Measurements from ENCODE around the gene BCAR3.

BCAR3 gene

GRCh38 chr1:93614541-93614940 lies 67.1 kb downstream of the BCAR3 start:
- no peak for DNase-seq

GRCh38 chr1:93613898-93614297 lies 67.7 kb downstream of the BCAR3 start:
- DNase-seq = no peak

- DNase-seq = no peak
These were observed 69.1 kb downstream of the BCAR3 start for GRCh38 chr1:93612510-93612909.

- DNase-seq = no peak
These were observed 70.0 kb downstream of the BCAR3 start for GRCh38 chr1:93611668-93612067.

- DNase-seq = no peak
These were observed 72.1 kb downstream of the BCAR3 start for GRCh38 chr1:93609536-93609935.

GRCh38 chr1:93608187-93609109 lies 73.2 kb downstream of the BCAR3 start:
- no peak for DNase-seq

DNA sequence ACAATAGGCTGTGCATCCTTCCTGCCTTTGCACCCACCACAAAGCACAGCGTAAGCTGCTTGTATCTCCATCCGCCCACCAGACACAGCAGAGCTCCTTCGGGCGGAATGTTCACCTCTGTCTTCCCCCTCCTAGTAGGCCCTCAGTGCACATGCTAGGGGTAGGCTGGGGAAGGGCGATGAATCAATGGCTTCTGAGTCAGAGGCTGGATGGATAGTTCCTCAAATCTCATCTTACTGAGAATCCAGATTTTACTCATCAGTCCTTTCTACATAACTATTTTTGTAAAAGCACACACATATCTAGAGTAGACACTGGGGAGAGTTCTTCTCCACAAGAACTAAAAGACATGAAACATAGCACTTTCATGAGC lies 73.8 kb downstream of the BCAR3 start:
- DNase-seq = no peak

- no peak for DNase-seq
These were observed 75.7 kb downstream of the BCAR3 start for GRCh38 chr1:93605812-93606512.

DNA sequence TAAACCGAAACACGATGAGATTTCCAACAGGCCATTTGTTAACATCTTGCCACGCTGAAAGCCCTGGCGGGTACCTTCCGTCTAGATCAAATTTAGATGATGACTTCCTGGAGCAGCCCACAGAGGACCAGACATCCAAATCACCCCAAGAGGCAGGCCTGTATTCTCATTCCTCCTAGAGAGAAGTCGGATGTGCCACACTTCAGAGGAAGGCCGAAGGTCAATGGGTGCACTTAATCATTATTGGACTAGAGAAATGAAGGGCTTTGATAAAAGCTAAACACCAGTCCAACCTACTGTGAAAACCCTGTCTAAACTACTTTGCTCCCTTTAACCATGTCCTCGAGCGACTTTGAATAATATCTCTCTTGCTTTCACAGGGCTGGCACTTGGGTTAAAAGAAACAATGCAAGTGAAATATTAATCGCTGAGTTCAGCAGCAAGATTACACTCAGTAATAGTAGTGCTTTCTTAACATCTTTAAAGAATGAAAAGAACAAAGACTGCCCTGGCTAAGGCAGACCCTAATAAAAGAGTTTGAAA lies 76.5 kb downstream of the BCAR3 start:
- DNase-seq = no peak

GRCh38 chr1:93604411-93604810 lies 77.2 kb downstream of the BCAR3 start:
- DNase-seq = no peak

DNA sequence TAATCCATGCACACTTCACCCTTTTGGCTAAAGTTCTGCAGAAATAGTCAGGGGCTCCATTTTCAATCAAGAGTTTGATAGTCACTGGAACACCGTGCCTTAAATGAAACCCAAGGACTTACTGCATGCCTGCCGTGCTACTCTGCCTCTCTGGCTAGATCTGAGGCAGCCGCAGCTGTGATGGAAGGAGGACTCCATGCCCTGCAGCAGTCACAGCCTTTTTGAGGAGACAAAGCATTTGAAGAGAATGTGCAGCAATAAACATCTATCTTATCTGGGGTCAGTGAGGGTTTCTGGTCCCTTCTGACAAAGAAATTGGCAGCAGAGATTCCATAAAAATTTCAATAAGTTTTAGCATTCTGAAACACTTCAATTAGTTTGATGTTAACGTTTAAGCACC lies 78.0 kb downstream of the BCAR3 start:
- no peak for DNase-seq

DNA sequence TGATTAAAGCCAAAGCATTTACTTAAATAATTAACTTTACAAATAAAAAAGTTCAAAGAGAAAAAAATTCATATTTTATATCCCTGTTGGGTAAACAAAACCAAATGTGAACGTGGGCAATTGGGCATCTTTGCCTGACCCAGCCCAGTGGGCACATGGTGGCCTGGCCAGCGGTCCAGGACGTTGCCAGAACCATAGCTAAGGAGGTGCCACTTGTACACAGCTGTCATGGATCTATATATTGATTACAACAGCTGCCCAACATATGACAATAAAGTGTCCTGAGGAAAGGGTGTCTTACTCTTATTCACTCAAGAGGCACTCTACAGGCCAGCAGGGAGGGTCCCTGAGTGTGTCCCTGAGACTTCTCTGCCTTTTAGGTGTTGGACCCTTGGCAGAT lies 78.5 kb downstream of the BCAR3 start:
- no peak for DNase-seq

DNA sequence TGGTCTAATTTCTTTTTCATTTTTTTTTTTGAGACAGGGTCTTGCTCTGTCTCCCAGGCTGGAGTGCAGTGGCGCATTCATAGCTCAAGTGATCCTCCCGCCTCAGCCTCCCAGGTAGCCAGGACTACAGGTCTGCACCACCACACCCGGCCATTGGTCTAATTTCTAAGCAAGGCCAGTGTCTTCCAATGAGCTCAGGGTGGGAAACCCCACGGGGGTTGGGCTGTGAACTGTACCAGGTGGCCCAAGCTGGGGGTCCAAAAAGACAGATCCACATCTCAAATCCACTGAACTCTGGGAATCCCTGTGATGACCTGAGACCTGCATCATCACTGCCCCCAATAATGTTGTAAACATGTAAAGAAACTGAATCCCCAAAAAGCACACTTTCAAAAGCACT lies 79.5 kb downstream of the BCAR3 start:
- DNase-seq = no peak

- DNase-seq = no peak
These were observed 80.0 kb downstream of the BCAR3 start for GRCh38 chr1:93601686-93602085.

DNA sequence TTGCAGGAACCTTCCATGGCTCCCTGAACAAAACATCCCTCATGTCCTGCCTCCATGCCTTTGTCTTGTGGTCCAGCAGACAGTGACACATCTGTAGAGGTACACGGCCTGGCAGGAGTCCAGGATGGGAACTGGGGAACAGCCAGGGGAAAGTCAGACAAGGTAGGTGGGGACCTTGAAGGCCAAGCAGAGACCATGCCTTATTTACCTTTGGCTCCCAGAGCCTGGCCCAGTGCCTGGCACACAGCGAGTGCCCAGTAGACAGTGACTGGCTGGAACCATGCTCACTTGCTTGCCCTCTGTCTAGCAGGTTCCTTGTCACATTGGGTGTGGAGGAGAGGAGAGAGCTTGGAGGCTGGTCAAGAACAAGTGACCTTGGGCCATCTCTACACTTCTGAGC lies 81.0 kb downstream of the BCAR3 start:
- no peak for DNase-seq

- DNase-seq = no peak
These were observed 82.2 kb downstream of the BCAR3 start for GRCh38 chr1:93599479-93599878.

GRCh38 chr1:93598861-93599439 lies 82.7 kb downstream of the BCAR3 start:
- DNase-seq = no peak

GRCh38 chr1:93598396-93598795 lies 83.2 kb downstream of the BCAR3 start:
- no peak for DNase-seq

- DNase-seq = no peak
These were observed 83.9 kb downstream of the BCAR3 start for GRCh38 chr1:93597709-93598108.

DNA sequence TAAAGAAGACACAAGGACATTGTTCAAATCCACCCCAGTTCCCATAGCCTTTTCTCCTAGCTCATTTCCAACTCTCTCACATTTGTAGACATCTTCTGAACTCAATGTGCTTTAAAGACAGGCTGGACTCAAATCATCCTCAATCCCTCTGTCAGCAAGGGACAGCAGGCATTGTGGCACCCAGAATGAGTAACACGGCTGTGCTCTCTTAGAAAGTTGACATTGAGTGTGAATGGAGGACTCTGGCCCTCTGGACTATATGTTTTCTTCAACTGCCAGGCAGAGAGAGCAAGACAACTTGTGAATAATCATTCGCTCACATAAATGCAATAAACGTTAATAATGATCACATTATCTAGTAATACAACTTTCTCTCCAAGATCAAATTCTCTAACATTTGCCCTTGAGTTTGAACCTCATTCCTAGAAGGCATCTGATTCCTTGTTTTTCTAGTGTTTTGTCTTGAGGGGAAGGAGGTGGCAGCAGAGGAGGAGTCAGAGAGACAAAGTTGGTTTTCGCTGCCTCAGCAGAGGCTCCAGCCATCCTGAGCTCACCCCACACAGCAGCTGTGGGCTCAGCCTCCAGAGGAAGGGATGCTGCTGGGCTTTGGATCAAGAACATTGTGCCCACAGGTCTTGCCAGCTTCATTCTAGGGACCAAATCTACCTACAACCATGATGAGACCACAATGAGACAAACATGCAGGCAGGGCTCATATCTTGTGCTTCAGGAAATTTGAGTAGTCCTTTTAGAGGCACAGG lies 85.1 kb downstream of the BCAR3 start:
- DNase-seq = no peak

DNA sequence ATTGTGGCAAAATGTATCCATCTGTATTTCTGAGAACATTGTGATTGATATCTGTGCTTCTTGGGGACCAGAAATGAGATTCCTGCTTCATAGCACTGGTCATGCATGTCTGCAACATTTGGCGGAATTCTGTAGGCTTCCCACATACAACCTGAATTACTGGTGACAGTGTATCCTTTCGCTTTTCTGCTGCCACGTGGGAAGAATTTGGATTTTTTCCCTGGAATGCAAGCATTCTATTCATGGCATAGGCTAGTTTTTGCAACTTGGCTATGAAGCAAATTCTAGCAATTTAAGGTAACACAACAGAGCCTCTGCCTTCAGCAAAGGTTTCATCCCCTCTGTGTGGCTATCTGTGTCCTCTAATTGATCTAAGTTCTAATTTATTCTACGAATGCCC lies 85.9 kb downstream of the BCAR3 start:
- no peak for DNase-seq

GRCh38 chr1:93595266-93595665 lies 86.4 kb downstream of the BCAR3 start:
- DNase-seq = no peak

GRCh38 chr1:93594603-93594880 lies 87.1 kb downstream of the BCAR3 start:
- DNase-seq = no peak

Measured in CD4-positive, alpha-beta T cell treated with Interleukin-15 for 1 hour (primary cell).